ENCODE measurements around the gene MDC1.
"Not testable (repeated sequence)": the region's sequence is repeated elsewhere in the genome, so short reads cannot be mapped to it uniquely, and the experiment has no call there.

Gene MDC1, protein sequence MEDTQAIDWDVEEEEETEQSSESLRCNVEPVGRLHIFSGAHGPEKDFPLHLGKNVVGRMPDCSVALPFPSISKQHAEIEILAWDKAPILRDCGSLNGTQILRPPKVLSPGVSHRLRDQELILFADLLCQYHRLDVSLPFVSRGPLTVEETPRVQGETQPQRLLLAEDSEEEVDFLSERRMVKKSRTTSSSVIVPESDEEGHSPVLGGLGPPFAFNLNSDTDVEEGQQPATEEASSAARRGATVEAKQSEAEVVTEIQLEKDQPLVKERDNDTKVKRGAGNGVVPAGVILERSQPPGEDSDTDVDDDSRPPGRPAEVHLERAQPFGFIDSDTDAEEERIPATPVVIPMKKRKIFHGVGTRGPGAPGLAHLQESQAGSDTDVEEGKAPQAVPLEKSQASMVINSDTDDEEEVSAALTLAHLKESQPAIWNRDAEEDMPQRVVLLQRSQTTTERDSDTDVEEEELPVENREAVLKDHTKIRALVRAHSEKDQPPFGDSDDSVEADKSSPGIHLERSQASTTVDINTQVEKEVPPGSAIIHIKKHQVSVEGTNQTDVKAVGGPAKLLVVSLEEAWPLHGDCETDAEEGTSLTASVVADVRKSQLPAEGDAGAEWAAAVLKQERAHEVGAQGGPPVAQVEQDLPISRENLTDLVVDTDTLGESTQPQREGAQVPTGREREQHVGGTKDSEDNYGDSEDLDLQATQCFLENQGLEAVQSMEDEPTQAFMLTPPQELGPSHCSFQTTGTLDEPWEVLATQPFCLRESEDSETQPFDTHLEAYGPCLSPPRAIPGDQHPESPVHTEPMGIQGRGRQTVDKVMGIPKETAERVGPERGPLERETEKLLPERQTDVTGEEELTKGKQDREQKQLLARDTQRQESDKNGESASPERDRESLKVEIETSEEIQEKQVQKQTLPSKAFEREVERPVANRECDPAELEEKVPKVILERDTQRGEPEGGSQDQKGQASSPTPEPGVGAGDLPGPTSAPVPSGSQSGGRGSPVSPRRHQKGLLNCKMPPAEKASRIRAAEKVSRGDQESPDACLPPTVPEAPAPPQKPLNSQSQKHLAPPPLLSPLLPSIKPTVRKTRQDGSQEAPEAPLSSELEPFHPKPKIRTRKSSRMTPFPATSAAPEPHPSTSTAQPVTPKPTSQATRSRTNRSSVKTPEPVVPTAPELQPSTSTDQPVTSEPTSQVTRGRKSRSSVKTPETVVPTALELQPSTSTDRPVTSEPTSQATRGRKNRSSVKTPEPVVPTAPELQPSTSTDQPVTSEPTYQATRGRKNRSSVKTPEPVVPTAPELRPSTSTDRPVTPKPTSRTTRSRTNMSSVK (N-terminal part only)

DNA sequence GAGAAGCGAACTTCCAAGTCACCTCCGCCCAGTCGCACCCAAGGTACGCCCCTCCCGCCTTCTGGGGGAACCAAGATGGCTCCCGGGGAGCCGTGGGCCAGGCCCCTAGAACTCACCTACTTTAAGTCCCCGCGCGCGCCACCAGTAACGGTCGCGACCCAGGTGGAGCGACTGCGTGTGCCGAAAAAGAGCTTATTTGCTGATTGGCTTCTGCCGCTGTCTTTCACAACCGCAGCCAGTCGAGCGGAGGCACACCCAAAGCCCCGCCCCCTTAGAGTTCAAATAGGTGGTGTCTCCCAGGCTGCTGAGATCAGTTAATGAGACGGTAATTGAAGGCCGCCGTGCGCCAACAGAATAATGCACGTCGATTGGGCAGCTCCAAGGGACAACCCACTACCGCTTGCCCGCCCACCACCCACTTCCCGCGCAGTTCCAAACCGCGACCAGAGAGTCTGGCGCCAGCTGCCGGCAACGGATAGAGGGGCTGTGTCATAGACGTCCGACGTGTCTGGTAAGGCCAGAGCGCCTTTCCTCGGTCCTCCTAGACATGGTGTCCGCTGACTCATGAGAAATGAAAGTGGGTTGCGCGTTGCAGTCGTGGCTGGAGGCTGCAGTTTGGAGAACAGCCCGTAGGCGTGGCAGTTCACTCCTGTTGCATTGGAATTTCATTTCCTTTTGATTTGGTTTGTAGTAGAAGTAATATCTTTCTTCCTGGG lies at the start of gene MDC1:
Gene MDC1, minus strand, starts transcription at position 153 of the 716 bp plus-strand sequence. CDS start 2,106 bp downstream, outside the sequence.
- FAIRE-seq (no peak), DNase-seq (ENCODE audit: insufficient read length, low spot score) (peak; percentile 80)
- TF ChIP-seq, protein P1, sequence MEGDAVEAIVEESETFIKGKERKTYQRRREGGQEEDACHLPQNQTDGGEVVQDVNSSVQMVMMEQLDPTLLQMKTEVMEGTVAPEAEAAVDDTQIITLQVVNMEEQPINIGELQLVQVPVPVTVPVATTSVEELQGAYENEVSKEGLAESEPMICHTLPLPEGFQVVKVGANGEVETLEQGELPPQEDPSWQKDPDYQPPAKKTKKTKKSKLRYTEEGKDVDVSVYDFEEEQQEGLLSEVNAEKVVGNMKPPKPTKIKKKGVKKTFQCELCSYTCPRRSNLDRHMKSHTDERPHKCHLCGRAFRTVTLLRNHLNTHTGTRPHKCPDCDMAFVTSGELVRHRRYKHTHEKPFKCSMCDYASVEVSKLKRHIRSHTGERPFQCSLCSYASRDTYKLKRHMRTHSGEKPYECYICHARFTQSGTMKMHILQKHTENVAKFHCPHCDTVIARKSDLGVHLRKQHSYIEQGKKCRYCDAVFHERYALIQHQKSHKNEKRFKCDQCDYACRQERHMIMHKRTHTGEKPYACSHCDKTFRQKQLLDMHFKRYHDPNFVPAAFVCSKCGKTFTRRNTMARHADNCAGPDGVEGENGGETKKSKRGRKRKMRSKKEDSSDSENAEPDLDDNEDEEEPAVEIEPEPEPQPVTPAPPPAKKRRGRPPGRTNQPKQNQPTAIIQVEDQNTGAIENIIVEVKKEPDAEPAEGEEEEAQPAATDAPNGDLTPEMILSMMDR (IDR thresholded peaks at IDR 0.05; ENCODE audit: insufficient read depth, missing control alignments): no peak

DNA sequence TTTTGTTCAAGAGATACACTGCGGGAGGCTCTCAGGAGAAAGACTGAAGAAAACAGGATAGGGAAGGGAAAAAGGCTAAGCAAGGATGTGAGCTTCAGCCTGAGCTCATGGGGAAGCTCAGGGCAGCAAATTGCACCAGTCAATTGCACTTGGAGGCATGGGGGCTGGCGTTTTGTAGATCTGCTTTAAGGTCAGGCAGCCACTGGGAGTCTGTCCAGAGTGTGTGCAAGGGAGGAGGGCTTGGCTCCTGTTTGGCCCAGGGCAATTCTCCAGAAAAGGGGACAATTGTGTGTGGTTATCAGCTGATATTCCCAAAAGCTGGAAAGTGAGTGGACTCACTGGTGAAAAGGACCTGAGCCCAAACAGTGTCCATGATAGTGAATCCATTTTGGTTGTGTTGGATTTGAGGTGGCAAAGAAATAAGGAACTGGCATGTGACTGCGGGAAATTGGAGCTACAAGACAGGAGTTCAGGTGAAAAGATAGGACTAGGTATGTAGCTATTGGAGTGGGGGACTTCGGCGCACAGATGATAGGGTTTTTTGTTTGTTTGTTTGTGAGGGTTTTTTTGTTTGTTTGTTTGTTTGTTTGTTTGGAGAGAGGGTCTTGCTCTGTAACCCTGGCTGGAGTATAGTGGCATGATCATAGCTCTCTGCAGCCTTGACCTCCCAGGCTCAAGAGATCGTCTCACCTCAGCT lies 49.5 kb upstream of the MDC1 start:
- FAIRE-seq (no peak), DNase-seq (ENCODE audit: insufficient read length, low spot score) (no peak)
- TF ChIP-seq, protein P1 (IDR thresholded peaks at IDR 0.05; ENCODE audit: insufficient read depth, missing control alignments): no peak

DNA sequence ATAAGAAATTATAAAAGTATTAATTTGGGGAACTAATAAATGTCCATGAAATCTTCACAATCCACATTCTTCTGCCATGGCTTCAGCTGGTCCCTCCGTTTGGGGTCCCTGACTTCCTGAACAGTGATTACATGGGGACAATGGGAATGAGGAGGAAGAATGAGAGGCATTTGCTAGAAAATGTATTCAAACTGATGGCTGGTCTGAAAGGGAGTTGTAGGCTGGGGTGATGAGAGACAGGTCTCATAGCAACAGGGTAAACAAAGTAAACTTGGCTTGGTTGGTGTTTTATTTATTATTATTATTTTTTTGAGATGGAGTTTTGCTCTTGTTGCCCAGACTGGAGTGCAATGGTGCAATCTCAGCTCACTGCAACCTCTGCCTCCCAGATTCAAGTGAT lies 48.4 kb upstream of the MDC1 start:
- DNase-seq (ENCODE audit: insufficient read length, low spot score); FAIRE-seq: not testable (repeated sequence)

DNA sequence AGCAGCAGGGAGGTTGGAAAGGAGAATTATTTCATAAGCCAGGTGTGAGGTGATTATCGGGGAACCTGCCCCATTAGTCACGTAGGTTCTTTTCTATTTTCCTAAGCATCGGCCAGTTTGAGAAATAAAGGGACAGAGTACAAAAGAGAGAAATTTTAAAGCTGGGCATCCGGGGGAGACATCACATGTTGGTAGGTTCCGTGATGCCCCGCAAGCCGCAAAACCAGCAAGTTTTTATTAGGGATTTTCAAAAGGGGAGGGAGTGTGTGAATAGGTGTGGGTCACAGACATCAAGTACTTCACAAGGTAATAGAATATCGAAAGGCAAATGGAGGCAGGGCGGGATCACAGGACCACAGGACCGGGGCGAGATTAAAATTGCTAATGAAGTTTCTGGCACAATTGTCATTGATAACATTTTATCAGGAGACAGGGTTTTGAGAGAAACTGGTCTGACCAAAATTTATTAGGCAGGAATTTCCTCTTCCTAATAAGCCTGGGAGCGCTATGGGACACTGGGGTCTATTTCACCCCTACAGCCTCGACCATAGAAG lies 47.5 kb upstream of the MDC1 start:
- FAIRE-seq; DNase-seq (ENCODE audit: insufficient read length, low spot score): not testable (repeated sequence)

DNA sequence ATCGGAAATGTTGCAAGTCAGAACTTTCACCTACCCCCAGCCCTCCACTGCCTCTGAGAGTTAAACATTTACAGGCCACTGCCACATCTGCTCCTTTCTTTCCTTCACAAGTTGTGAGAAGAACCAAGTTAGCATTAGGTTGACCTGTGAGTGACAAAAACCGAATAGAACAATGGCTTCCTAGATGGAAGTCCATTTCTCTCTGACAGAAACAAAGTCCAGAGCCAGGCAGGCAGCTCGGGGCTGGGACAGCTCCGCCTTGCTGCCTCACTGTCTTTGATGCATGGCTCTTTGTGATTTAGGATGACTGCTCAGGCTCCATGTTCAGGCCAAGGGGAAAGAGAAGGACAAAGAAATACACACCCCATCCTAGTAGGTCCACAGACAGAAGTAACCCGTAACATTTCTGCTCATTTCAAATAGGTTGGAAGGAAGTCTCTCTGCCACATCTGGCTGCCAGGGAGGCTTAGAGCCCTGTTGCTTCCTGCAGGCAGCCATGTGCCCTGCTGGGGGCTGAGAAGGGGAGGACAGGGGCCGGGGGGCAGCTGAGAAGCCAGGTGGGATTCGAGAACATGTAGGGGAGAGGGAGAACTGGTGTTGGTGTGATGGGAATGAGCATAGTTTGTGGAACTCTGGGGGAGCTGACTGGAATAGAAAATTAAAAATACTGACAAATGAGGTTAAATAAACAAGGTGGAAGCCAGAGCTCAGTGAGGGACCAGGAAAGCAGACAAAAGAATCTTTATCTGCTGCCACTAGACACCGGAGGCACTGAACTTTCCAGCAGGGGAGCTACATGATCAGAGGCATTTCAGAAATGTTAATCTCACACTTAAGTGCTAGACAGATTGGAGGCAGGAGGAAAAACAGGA lies 46.8 kb upstream of the MDC1 start:
- no peak for FAIRE-seq
- peak; percentile 28 for DNase-seq (ENCODE audit: insufficient read length, low spot score)
- TF ChIP-seq, protein P1 (IDR thresholded peaks at IDR 0.05; ENCODE audit: insufficient read depth, missing control alignments): no peak

DNA sequence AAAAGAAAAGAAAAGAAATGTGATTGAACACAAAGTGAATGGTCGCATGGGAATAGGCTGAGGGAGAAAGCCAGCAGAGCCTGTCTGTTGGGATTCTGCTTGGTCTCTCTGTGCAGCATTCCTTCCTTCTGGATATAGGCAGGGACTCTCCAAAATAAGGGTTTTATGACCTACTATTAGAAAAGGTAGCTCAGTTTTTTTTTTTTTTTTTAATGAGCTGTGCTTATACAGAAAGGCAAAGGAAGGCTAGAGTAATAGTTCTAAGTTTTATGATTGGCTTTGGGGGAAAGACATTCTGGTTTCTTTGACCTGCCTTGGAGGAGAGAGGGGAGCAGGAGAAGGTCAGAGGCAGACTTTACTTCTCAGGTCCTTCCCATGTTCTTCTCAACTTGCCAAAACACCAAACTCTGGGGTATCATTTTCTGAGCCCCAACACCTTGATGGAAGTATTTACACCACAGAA lies 46.1 kb upstream of the MDC1 start:
- DNase-seq (ENCODE audit: insufficient read length, low spot score) (no peak), FAIRE-seq (no peak)
- TF ChIP-seq, protein P1 (IDR thresholded peaks at IDR 0.05; ENCODE audit: insufficient read depth, missing control alignments): no peak

Measured in D721Med (cell line).